Uterus (tissue), 4 donors: ENCODE data around the gene ARHGEF16. TPM values are rescaled to one million over a fixed set of nuclear protein-coding genes. Genes with fewer than 3 reads are reported as not detected.

ENCODE experiments used
- DNase-seq, 2 donors: peaks; one replicate each; pipeline ENCODE4 v3.0.0-alpha.2; 2019 to 2020
- H3K27ac ChIP-seq, 2 donors: fragments of 200-600 bp; sonication (generic); 1 replicate in 1 of 2; 2 replicates in 1 of 2; pipeline ENCODE4 v1.5.1; 2016 to 2018
- H3K27me3 ChIP-seq, 2 donors: fragments of 200-600 bp; sonication (generic); one replicate each; pipeline ENCODE4 v1.5.1; 2018 to 2019; ENCODE audit warnings: control low read depth in 1 of 2
- H3K36me3 ChIP-seq, 2 donors: fragments of 200-600 bp; sonication (generic); one replicate each; pipeline ENCODE4 v1.5.1; 2019; ENCODE audit warnings: control low read depth in 1 of 2
- H3K4me1 ChIP-seq, 2 donors: fragments of 200-600 bp; sonication (generic); one replicate each; pipeline ENCODE4 v1.5.1; 2018 to 2019; ENCODE audit warnings: control low read depth in 1 of 2
- H3K4me3 ChIP-seq, 2 donors: fragments of 200-600 bp; sonication (generic); 1 replicate in 1 of 2; 2 replicates in 1 of 2; pipeline ENCODE4 v1.5.1; 2018 to 2019; ENCODE audit warnings: mild to moderate bottlenecking in 1 of 2
- H3K9me3 ChIP-seq, 2 donors: fragments of 200-600 bp; sonication (generic); one replicate each; pipeline ENCODE4 v1.5.1; 2019; ENCODE audit warnings: control low read depth in 1 of 2
- POLR2A ChIP-seq, 2 donors: fragments of 450-650 bp; IDR thresholded peaks; one replicate each; pipeline ENCODE4 v1.6.1; 2016; ENCODE audit warnings: antibody characterized with exemption in 2 of 2, mild to moderate bottlenecking in 1 of 2, moderate library complexity in 1 of 2
- intact Hi-C: fragments of 100-400 bp; cut with DNase I; formaldehyde crosslinking; loops from one replicate; pipeline ENCODE4 v1.15.1; 2023; ENCODE audit warnings: low total_unique reads
- total RNA-seq, 4 donors: library from RNA; depleted of rRNA in 3 of 4; stranded (reverse); fragments of >200 nt in 3 of 4; gene quantifications; one replicate each; pipeline versions ENCODE4 v1.1.0 to v1.2.4, GENCODE V29; 2014 to 2023
- TF ChIP-seq, protein P1 (sequence below), 4 experiments: fragments of 200-600 bp in 2 of 4; fragments of 450-650 bp in 2 of 4; sonication (generic) in 2 of 4; IDR thresholded peaks; one replicate each; pipeline ENCODE4 v1.5.1; 2016 to 2019; ENCODE audit warnings: antibody characterized with exemption in 4 of 4, mild to moderate bottlenecking in 2 of 4, moderate library complexity in 1 of 4
- donor health status: DM: yes; HTN: yes; CAD: no.

Gene ARHGEF16
- total RNA-seq, 4 donors from 2014 or later: 0.29 to 2.3 (median 1.2) TPM; not detected in 1

DNA sequence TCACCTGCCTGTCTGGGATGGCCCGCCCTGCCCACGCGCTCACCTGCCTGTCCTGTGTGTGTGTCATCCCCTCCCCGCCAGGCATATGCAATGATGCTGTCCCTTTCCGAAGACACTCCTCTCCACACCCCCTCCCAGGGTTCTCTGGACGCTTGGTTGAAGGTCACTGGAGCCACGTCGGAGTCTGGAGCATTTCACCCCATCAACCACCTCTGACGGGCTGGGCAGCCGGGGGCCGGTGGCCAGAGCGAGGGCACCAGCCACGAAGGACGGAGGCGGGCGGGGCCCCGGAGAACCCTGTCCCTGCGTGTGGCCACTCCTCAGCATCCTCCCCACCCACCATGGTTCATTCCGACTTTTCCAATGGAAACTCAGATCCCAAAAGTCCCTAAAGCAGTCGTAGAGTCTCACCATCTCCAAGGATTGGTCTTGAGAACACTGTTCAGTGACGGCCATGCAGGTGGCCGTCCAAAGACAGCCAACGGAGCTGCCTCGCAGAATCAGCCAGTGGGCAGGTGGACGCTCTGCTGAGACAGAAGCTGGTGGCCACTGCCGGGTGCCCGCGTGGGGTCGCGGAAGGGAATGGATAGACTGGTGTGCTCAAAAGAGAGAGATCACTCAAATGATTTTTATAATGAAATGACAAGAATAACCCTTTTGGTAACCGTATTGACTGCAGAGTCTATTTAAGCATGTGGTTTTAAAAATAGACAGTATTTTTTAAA lies 20.7 kb upstream of the ARHGEF16 start:
- DNase-seq: no peak
- TF ChIP-seq, protein P1, sequence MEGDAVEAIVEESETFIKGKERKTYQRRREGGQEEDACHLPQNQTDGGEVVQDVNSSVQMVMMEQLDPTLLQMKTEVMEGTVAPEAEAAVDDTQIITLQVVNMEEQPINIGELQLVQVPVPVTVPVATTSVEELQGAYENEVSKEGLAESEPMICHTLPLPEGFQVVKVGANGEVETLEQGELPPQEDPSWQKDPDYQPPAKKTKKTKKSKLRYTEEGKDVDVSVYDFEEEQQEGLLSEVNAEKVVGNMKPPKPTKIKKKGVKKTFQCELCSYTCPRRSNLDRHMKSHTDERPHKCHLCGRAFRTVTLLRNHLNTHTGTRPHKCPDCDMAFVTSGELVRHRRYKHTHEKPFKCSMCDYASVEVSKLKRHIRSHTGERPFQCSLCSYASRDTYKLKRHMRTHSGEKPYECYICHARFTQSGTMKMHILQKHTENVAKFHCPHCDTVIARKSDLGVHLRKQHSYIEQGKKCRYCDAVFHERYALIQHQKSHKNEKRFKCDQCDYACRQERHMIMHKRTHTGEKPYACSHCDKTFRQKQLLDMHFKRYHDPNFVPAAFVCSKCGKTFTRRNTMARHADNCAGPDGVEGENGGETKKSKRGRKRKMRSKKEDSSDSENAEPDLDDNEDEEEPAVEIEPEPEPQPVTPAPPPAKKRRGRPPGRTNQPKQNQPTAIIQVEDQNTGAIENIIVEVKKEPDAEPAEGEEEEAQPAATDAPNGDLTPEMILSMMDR (IDR thresholded peaks at IDR 0.05): no peak
- no peak for TF ChIP-seq POLR2A (IDR thresholded peaks at IDR 0.05)
- H3K9me3 ChIP-seq: no peaks in the 10 kb centered on the region
- intact Hi-C loops: no loop called here
- H3K27me3 ChIP-seq: no peaks in the 10 kb centered on the region
- no peak overlapping the region for H3K4me3 ChIP-seq
- H3K36me3 ChIP-seq: no peaks in the 10 kb centered on the region
- H3K4me1 ChIP-seq: no peaks in the 10 kb centered on the region
- H3K27ac ChIP-seq: no peak overlapping the region

DNA sequence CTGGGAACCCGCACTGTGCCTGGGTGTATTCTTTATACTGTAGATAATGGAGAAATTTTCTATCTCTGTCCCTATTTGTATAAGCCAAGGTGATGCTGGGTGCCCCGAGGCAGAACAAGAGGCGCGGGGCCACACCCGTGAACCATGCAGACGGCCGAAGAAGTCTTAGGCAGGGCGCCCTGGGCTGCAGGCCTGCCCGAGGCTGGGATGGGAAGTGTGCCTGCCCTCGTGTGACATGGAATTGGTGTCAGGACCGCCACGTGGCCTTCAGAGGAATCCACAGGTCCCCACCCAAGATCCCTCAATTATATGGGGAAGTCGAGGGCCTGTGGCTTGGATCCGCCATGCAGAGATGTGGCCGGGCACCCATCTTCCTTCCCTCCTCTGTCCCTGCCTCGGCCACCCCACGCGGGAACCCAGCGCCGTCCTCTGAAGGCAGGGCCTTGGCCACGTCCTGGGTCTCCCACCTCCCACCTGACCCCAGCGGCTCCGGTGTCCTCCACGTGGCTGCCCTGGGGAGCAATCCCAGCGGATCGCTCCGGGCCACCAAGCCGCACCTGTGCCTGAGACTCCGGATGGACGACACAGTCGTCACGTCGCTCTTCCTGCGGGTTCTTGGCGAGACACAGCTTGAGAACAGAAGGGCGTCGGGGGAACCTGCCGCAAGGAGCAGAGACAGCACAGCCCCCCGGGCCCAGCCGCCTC lies 19.9 kb upstream of the ARHGEF16 start:
- intact Hi-C loops: no loop called here
- Histone ChIP-seq H3K9me3 (no peaks in the 10 kb centered on the region), H3K27ac (no peak overlapping the region), H3K27me3 (no peaks in the 10 kb centered on the region), H3K4me1 (no peaks in the 10 kb centered on the region), H3K36me3 (no peaks in the 10 kb centered on the region), H3K4me3 (no peak overlapping the region)
- TF ChIP-seq, protein P1 (IDR thresholded peaks at IDR 0.05): no peak
- no peak for TF ChIP-seq POLR2A (IDR thresholded peaks at IDR 0.05)
- no peak for DNase-seq

DNA sequence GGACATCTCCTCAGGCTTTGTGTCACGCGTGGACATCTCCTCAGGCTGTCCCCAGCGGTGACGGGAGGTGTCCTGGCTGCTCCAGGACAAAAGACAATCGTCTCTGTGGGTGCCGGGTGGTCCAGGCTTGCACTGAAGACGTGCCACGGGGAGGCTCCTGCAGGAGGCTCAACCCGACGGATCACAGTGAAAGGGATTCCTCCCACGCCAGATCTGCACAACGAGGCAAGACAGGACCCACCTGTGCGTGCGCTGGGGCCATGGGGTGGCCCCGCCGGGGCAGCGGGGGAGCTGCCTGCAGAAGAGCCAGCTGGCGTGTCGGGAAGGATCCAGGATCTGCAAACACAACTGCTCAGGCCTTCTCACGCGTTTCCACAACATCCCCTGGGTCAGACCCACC lies 18.8 kb upstream of the ARHGEF16 start:
- Histone ChIP-seq H3K27ac (no peak overlapping the region), H3K36me3 (no peaks in the 10 kb centered on the region), H3K4me1 (no peaks in the 10 kb centered on the region), H3K9me3 (no peaks in the 10 kb centered on the region), H3K4me3 (no peak overlapping the region), H3K27me3 (no peaks in the 10 kb centered on the region)
- DNase-seq: no peak
- TF ChIP-seq, protein P1 (IDR thresholded peaks at IDR 0.05): no peak
- no peak for TF ChIP-seq POLR2A (IDR thresholded peaks at IDR 0.05)
- intact Hi-C loops: no loop called here

DNA sequence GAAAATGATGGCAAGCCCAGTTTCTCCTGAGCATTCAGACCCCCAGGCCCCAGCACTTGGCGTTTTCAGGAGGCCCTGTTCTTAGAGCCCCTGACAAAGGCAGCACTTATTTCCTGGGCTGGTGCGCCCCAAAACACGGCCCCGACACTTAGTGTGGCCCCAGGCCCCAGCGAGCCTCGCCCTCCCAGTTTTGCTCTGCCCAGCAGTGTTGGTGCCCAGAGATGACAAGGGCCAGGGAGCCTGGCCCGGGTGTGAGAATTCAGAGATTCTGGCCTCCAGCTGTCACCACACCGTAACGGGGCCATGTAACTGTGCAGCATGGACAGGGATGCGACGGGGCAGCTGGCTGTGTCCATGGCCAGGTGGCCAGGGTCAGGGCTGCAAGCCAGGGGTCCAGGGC lies 18.0 kb upstream of the ARHGEF16 start:
- no peak for DNase-seq
- intact Hi-C loops: no loop called here
- H3K27ac ChIP-seq: no peak overlapping the region
- H3K9me3 ChIP-seq: no peaks in the 10 kb centered on the region
- no peak overlapping the region for H3K4me3 ChIP-seq
- H3K36me3 ChIP-seq: no peaks in the 10 kb centered on the region
- no peak for TF ChIP-seq POLR2A (IDR thresholded peaks at IDR 0.05)
- TF ChIP-seq, protein P1 (IDR thresholded peaks at IDR 0.05): no peak
- no peaks in the 10 kb centered on the region for H3K4me1 ChIP-seq
- no peaks in the 10 kb centered on the region for H3K27me3 ChIP-seq

DNA sequence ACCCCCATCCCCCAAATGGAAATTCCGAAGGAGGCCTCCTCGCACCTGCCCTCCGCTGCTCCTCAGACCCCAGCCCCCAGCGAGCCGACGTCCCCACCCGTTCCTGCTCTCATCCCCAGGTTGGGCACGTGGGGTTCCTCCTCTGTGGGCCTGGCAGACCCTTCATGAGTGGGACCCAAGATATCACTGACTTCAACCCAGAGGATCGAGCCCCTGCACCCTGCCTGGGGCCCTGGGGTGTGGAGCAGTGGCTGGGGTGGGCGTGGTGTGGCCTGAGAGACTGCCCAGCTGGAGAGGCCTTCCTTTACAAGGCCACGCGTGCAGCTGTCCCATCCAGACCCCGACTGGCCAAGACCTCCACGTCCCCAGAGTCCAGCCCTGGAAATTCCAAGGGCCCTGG lies 17.6 kb upstream of the ARHGEF16 start:
- Histone ChIP-seq H3K9me3 (no peaks in the 10 kb centered on the region), H3K4me1 (no peaks in the 10 kb centered on the region), H3K4me3 (no peak overlapping the region), H3K27ac (no peak overlapping the region), H3K36me3 (no peaks in the 10 kb centered on the region), H3K27me3 (no peaks in the 10 kb centered on the region)
- no peak for DNase-seq
- intact Hi-C loops: no loop called here
- TF ChIP-seq POLR2A (IDR thresholded peaks at IDR 0.05): no peak
- TF ChIP-seq, protein P1 (IDR thresholded peaks at IDR 0.05): no peak
